Fibroblast of skin of left quadriceps (primary cell): ENCODE measurements around the gene BUD13.

ENCODE experiments used
- DNase-seq, 2 experiments: peaks; one replicate each; pipeline ENCODE4 v3.0.0-alpha.2; 2013; ENCODE audit warnings: low read depth in 2 of 2

The BUD13 gene

DNA sequence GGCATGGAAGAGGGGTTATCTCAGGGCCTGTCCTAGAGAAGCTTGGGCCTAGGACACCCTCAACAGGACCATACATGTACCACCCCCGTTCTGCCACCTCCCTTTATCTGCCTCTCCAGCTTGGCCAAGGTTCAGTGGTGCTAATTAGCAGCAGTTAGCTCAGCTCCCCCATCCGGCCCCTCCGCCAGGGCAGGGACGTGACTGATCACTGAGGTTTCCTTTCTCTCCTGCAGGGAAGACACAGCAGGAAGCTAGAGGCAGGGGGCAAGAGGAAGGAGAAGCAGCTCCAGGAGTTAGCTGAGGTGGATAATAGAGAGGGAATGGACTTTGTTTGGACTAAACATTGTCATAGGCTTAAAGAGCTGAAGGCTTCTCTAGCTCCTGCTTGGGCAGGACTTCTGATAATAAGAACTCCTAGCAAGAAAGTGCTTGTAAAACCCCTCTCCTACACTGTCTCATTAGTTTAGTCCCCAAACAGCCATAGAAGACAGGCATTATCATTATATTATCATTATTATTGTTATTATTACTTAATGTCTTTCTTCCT is 53.8 kb downstream of the BUD13 start:
- no peak for DNase-seq

- DNase-seq = no peak
These were observed 56.2 kb downstream of the BUD13 start for GRCh38 chr11:116716621-116717020.

- DNase-seq = no peak
These were observed 57.4 kb downstream of the BUD13 start for GRCh38 chr11:116715383-116715782.

- DNase-seq = no peak
These were observed 57.9 kb downstream of the BUD13 start for GRCh38 chr11:116714902-116715301.

- no peak for DNase-seq
These were observed 60.4 kb downstream of the BUD13 start for GRCh38 chr11:116712428-116712827.

GRCh38 chr11:116710762-116711161 is 62.0 kb downstream of the BUD13 start:
- DNase-seq = no peak

- no peak for DNase-seq
These were observed 62.6 kb downstream of the BUD13 start for GRCh38 chr11:116710001-116710674.

DNA sequence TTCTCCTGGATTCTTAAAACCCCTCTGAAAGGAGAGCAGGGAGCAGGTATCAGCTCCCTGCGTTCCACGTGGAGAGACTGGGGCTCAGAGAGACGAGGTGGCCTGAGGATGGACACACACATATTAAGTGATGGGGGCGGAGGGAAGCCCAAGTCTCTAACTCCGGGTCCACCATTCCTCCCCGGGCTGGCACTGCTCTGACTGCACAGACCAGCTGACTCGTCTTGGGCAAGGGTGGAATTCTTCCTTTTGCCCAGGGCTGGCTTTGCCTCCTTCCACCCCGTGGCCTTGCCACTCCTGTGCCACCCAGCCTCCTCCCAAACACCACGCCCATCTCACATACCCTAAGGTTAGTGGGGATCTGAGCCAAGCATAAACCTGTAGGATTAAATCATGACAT is 65.0 kb downstream of the BUD13 start:
- DNase-seq = no peak

- DNase-seq = no peak
These were observed 65.6 kb downstream of the BUD13 start for GRCh38 chr11:116707161-116707629.

DNA sequence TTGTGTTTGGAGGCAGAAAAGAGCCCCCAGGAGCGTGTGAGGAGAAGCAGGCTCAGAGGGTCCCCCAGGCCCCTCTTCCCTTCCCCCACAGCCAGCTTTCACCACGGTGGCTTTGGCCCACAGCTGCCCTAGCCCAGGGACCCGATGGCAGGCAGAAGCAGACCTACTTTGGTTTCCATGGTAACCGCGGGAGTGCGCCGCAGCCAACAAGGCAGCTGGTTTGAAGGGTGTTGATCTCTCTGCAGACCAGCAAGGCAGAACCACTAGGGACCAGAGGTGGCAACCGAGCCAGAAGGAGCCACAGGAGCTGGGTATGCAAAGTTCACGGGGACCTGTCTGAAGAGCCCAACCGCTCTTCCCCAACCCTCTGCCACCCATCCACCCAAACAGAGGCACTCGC is 69.4 kb downstream of the BUD13 start:
- DNase-seq = no peak

DNA sequence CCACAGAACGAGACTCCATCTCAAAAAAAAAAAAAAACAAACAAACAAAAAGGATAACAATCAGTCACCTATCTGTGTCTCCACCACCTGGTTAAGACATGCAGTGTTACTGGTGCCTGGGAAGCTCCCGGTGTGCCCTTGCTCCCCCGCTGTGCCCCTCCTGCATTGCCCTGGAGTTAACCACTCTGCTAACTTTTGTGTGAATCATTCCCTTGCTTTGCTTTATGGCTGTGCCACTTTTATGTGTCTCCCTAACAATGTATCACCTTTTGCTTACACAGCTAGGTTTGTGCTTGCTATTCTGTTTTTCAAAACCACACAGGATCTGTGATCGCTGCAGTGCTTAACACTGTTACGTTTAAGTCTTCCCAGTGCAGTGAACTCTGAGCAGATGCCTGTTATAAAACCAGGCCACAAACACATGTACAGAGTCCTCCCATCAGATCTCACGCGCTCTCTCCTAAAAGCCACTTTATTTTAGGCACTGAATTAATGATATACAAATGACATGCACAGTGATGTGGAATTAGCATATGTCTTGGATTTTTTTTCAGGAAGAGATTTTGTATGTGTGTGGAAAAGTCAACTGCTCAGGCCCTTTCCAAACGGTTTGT is 69.9 kb downstream of the BUD13 start:
- no peak for DNase-seq

- DNase-seq = no peak
These were observed 70.9 kb downstream of the BUD13 start for GRCh38 chr11:116701876-116702275.

- no peak for DNase-seq
These were observed 71.4 kb downstream of the BUD13 start for GRCh38 chr11:116701297-116701801.

DNA sequence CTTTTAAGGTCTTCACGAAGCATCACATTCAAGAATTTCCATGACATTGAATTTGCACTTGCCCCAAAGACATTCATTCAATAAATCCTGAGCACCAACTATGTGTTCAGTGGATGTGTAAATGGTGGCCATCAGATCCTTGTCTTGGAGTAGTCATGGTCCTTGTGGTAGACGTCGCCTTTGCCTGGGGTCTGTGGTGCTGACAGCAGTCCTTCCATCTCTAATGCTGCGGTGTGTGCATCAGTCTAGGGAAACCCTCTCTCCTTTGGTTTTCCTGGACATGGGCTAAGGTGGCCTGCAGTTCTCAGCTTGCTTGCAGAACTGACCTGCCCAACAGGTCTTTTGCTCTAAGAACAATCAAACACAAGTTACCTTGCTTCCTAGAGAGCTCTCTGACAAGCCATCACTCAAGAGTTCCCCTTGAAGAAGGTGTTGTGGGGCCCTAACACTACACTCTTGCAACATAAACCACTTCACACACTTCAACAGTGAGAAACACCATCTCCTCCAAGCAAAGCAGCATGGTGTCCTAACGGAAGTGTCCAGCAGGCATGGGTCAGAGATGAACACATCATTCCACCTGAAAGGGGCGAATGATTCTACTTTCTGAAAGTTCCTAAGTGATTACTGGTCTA is 72.1 kb downstream of the BUD13 start:
- no peak for DNase-seq
